HG02763 (cell line): ENCODE results near the gene PRND.

Experiments
- ATAC-seq: cut with Tn5 transposase; IDR thresholded peaks from one replicate; pipeline ENCODE4 v1.9.1; 2021; ENCODE audit warnings: mild to moderate bottlenecking, moderate library complexity; ENCODE audit not compliant: unreplicated experiment

Gene PRND

DNA sequence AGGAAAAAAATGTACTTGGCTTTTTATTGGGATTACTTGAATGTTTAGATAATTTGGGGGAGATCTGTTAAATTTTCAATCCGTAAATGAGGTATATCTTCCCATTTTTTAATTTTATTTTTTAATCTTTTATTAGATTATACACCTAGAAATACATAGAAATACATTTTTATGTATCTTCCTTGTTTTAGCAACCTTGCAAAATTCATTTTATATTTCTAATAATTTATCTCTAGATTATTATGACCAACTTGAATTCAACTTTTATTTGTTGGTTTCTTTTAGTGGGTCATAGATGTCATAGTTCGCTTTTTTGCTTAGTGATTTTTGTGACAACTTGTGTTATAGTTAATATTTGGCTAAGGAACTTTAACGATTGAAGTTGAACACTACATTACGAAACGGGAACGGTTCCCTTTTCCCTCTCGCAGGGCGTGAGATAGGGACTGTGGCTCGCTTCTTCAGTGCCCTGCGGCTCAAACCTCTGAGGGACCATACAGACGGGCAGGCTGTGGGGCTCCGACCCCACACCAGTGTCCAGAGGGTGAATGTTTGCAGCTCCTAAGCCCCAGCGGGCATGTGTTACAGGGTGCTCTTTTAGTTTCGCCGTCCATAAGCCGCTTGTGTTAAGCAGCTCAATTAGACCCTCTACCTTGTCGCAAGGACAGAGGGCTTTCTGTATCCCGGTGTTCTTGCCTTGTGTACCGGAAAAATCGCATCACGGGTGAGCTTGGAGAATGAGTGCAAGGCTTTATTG, 53.8 kb downstream of the PRND start:
- no peak for ATAC-seq

DNA sequence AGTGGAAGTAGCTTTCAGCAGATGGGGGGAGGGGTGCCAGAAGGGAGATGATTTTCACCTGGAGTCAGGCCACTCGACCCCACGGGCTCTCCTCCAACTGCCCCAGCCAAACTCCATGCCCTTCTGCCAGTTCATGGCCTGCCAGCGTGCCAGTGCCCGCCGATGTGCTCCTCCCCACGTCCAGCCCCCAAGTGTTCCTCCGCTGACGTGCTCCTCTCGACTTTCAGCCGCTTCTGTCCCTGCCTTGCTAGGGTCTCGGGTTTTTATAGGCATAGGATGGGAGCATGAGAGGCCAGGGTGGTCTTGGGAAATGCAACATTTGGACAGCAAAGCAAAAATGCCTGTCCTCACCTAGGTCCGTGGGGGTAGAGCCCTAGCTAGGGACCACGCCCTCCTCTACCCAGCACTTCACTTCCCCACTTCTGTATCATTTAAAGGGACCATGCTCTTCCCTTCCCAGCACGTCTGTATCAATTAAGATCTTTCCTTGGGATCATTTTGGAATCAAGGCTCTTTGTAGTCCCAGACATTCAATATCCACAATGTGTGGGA, 54.4 kb downstream of the PRND start:
- ATAC-seq, result no peak
